OCI-LY3 (cell line): ENCODE results near the gene ZKSCAN4.

ENCODE experiments used
- CTCF ChIP-seq: fragments of 200-600, 300-600 bp; sonication (generic); IDR thresholded peaks from 2 replicates; pipeline ENCODE4 v1.5.1; 2014; ENCODE audit warnings: antibody characterized with exemption, low read length, low read depth
- EZH2phosphoT487 ChIP-seq: fragments of 200-600 bp; shearing (Covaris generic); IDR thresholded peaks from 2 replicates; pipeline ENCODE4 v1.6.1; 2018; ENCODE audit warnings: antibody characterized with exemption, mixed run types, low read depth

- TF ChIP-seq CTCF = no peak
- no peak for TF ChIP-seq EZH2phosphoT487
Observed at GRCh38 chr6:28257042-28257441, 5.0 kb upstream of the ZKSCAN4 start.
